ENCODE measurements around the gene AR. TPM values are rescaled to one million over a fixed set of nuclear protein-coding genes. Genes with fewer than 3 reads are reported as not detected.
"Not testable (repeated sequence)": the region's sequence is repeated elsewhere in the genome, so short reads cannot be mapped to it uniquely, and the experiment has no call there.

The AR gene
- total RNA-seq, 4 donors from 2014 or later = 2.7 to 6.3 (median 4.3) TPM

DNA sequence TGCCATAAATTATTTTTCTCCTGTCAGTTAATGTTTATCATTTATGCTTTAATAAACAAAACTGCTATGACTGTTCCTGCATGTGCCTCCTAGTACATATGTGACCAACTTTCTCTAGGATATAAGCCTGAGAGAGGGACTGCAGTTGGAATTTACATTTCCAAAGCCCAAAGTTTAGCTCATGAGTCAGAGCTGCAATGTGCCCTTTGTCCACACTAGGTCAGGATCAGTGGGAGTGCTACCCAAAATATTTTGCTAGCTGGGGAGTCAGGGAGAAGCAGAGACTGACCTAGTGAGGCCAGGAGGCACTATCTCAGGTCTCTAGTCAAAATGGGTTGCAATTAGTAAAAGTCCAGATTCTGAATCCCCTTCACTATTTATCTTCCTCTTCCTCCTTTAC, 92.7 kb downstream of the AR start:
- no peak overlapping the region for H3K4me3 ChIP-seq
- no peaks in the 10 kb centered on the region for H3K4me1 ChIP-seq
- DNase-seq (ENCODE audit: extremely low spot score) = no peak
- no peaks in the 10 kb centered on the region for H3K9me3 ChIP-seq
- no peaks in the 10 kb centered on the region for H3K27me3 ChIP-seq
- intact Hi-C loops (cut with DNase I) = no loop called here
- no peak overlapping the region for H3K27ac ChIP-seq (replicated peaks in 1 of 4)
- H3K36me3 ChIP-seq = no peaks in the 10 kb centered on the region
- TF ChIP-seq, protein P1, sequence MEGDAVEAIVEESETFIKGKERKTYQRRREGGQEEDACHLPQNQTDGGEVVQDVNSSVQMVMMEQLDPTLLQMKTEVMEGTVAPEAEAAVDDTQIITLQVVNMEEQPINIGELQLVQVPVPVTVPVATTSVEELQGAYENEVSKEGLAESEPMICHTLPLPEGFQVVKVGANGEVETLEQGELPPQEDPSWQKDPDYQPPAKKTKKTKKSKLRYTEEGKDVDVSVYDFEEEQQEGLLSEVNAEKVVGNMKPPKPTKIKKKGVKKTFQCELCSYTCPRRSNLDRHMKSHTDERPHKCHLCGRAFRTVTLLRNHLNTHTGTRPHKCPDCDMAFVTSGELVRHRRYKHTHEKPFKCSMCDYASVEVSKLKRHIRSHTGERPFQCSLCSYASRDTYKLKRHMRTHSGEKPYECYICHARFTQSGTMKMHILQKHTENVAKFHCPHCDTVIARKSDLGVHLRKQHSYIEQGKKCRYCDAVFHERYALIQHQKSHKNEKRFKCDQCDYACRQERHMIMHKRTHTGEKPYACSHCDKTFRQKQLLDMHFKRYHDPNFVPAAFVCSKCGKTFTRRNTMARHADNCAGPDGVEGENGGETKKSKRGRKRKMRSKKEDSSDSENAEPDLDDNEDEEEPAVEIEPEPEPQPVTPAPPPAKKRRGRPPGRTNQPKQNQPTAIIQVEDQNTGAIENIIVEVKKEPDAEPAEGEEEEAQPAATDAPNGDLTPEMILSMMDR (IDR thresholded peaks at IDR 0.05) = no peak
- TF ChIP-seq POLR2AphosphoS5 (IDR thresholded peaks at IDR 0.05) = no peak
- no peak for TF ChIP-seq POLR2A (IDR thresholded peaks at IDR 0.05; ENCODE audit: low read depth)
- no peak for TF ChIP-seq EP300 (IDR thresholded peaks at IDR 0.05)

DNA sequence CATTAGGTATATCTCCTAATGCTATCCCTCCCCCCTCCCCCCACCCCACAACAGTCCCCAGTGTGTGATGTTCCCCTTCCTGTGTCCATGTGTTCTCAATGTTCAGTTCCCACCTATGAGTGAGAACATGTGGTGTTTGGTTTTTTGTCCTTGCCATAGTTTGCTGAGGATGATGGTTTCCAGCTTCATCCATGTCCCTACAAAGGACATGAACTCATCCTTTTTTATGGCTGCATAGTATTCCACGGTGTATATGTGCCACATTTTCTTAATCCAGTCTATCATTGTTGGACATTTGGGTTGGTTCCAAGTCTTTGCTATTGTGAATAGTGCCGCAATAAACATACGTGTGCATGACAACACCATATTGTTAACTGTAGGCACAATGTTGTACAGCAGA, 93.5 kb downstream of the AR start:
- intact Hi-C loops (cut with DNase I); H3K9me3 ChIP-seq; H3K27ac ChIP-seq (replicated peaks in 1 of 4); H3K36me3 ChIP-seq; H3K4me3 ChIP-seq; H3K27me3 ChIP-seq; DNase-seq (ENCODE audit: extremely low spot score); H3K4me1 ChIP-seq: not testable (repeated sequence)
- WGBS = 94% methylated on average over 3 of the region's 3 CpGs

DNA sequence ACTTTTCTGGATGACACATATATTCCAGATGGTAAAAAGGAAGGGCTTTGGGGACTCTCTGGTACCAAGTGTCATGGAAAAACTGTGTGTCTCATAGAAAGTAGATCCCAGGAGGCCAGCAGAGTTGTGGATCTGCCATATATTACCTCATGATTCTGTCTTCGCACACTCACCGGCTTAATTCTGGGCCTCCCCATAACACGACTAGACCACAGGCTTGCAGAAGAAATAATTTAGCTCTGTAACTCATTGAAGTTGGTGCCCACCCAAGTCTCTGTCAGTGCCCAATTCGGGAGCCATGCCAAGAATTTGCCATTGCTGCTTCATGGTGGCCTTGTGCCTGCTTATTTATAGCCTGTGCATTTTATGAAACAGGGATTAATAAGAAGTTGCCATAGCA, 104.5 kb downstream of the AR start:
- intact Hi-C loops (cut with DNase I) = no loop called here
- H3K4me3 ChIP-seq = no peak overlapping the region
- no peaks in the 10 kb centered on the region for H3K27me3 ChIP-seq
- TF ChIP-seq POLR2A (IDR thresholded peaks at IDR 0.05; ENCODE audit: low read depth) = no peak
- TF ChIP-seq, protein P1 (IDR thresholded peaks at IDR 0.05) = no peak
- no peak for TF ChIP-seq EP300 (IDR thresholded peaks at IDR 0.05)
- TF ChIP-seq POLR2AphosphoS5 (IDR thresholded peaks at IDR 0.05) = no peak
- no peaks in the 10 kb centered on the region for H3K9me3 ChIP-seq
- 69% methylated on average over 4 of the region's 4 CpGs for WGBS
- no peaks in the 10 kb centered on the region for H3K4me1 ChIP-seq
- H3K27ac ChIP-seq (replicated peaks in 1 of 4) = no peak overlapping the region
- no peaks in the 10 kb centered on the region for H3K36me3 ChIP-seq
- DNase-seq (ENCODE audit: extremely low spot score) = no peak

DNA sequence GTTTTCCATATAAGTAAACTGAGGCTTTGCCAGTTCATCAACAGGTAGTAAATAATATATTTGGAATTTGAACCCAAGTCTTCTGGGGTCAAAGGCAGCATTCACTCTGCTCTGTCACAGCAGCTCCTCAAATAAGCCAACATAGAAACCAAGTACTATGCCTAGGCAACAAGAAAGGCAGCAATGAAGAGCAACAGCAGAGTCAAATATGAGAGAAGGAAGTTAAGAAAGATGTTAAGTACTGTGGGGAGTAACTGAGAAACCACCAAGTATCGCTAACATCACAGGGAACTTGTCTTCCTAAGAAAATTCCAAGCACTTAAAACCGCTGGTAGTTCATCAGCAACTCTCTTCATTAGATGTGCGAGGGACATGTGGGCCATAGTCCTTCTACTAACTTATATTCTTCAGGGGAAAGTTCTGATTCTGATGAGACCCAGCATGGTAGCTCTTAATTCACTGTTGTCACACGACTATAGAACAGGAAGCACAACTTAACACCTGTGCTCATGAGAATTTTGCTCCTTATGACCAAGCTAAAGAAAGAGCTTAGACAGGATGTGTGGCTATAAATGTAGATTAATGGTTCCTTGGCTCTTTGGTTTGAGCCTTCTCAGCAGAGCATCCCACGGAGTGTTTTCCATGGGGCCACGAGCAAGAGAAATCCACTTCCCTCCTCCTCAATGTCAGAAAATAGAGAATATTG, 107.8 kb downstream of the AR start:
- Histone ChIP-seq H3K9me3 (no peaks in the 10 kb centered on the region), H3K36me3 (no peaks in the 10 kb centered on the region), H3K27ac (replicated peaks in 1 of 4) (no peak overlapping the region), H3K4me3 (no peak overlapping the region), H3K4me1 (no peaks in the 10 kb centered on the region), H3K27me3 (no peaks in the 10 kb centered on the region)
- TF ChIP-seq POLR2A (IDR thresholded peaks at IDR 0.05; ENCODE audit: low read depth) (no peak), POLR2AphosphoS5 (IDR thresholded peaks at IDR 0.05) (no peak), EP300 (IDR thresholded peaks at IDR 0.05) (no peak)
- TF ChIP-seq, protein P1 (IDR thresholded peaks at IDR 0.05) = no peak
- WGBS = 61% methylated on average over 6 of the region's 6 CpGs
- DNase-seq (ENCODE audit: extremely low spot score) = no peak
- intact Hi-C loops (cut with DNase I) = no loop called here

DNA sequence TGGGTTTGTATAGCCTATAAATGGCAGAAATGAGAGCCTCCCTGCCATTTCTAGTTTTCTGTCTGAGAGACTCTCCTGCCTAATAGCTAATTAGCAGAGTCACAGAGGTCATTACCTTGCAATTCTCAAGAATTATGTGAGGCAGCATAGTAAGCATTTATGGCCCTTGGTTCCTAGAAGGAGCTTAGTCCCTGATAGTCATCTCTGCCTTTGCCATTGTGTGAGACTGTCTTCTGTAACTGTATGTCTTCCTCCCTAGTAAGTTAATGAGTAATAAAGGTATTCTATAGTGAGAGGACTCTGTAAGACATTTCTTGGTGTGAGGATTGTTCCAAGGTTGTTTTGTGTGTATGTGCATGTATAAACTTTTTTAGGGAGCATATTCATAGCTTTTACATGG, 108.7 kb downstream of the AR start:
- Histone ChIP-seq H3K4me3 (no peak overlapping the region), H3K36me3 (no peaks in the 10 kb centered on the region), H3K9me3 (no peaks in the 10 kb centered on the region), H3K4me1 (no peaks in the 10 kb centered on the region), H3K27ac (replicated peaks in 1 of 4) (no peak overlapping the region), H3K27me3 (no peaks in the 10 kb centered on the region)
- intact Hi-C loops (cut with DNase I) = no loop called here
- no peak for DNase-seq (ENCODE audit: extremely low spot score)
- TF ChIP-seq EP300 (IDR thresholded peaks at IDR 0.05) (no peak), POLR2AphosphoS5 (IDR thresholded peaks at IDR 0.05) (no peak), POLR2A (IDR thresholded peaks at IDR 0.05; ENCODE audit: low read depth) (no peak)
- TF ChIP-seq, protein P1 (IDR thresholded peaks at IDR 0.05) = no peak

Data from esophagus muscularis mucosa (tissue), 4 donors.